Mucosa of descending colon (tissue), 3 donors: ENCODE data around the gene TMTC2. TPM values are rescaled to one million over a fixed set of nuclear protein-coding genes. Genes with fewer than 3 reads are reported as not detected.

Experiments used
- ATAC-seq: fragments of 200-7000 bp; cut with Tn5 transposase; one replicate; pipeline ENCODE4 v1.9.1; 2020; ENCODE audit warnings: mild to moderate bottlenecking, moderate library complexity
- DNase-seq, 3 donors: peaks; one replicate each; pipeline ENCODE4 v3.0.0-alpha.2; 2020
- H3K36me3 ChIP-seq: fragments of 200-600 bp; one replicate; pipeline ENCODE4 v1.8.0; 2021; ENCODE audit warnings: low read depth, mild to moderate bottlenecking
- H3K4me1 ChIP-seq: fragments of 200-600 bp; one replicate; pipeline ENCODE4 v1.8.0; 2021; ENCODE audit warnings: low read depth, mild to moderate bottlenecking
- H3K4me3 ChIP-seq: fragments of 200-600 bp; one replicate; pipeline ENCODE4 v1.8.0; 2021; ENCODE audit warnings: mild to moderate bottlenecking
- H3K9me3 ChIP-seq: fragments of 200-600 bp; one replicate; pipeline ENCODE4 v1.8.0; 2021; ENCODE audit warnings: mild to moderate bottlenecking
- intact Hi-C, 2 donors: fragments of 100-400 bp; cut with DNase I in 1 of 2; cut with micrococcal nuclease in 1 of 2; formaldehyde crosslinking; loops; one replicate each; pipeline versions ENCODE4 v1.11.0 to v1.11.1; 2022; cut with DNase I, micrococcal nuclease
- total RNA-seq, 3 donors: library from RNA; stranded (reverse); fragmentation: NEBNext Ultra II Directional in 2 of 3; extraction: Animal tissue kit (Norgen Biotek cat#: 25700) in 2 of 3; gene quantifications; one replicate each; pipeline versions ENCODE4 v1.2.1 to v1.2.4, GENCODE V29; 2021 to 2023
- TF ChIP-seq, protein P1 (sequence below): fragments of 200-600 bp; IDR thresholded peaks from one replicate; pipeline ENCODE4 v1.8.0; 2022; ENCODE audit warnings: antibody characterized with exemption, mild to moderate bottlenecking
- donor health status: DM: no; HTN: no; CAD: no; lungs with moderate emphysema.
- donor health status: DM: no; HTN: no; CAD: no.
- donor health status: DM: no; HTN: yes; CAD: no.

TMTC2 gene
- total RNA-seq, 3 donors from 2014 or later = 13.3 to 40.4 (median 14.6) TPM

GRCh38 chr12:82862069-82862841 lies 175.5 kb downstream of the TMTC2 start:
- intact Hi-C loops = no loop called here
- Histone ChIP-seq H3K9me3 (no peaks in the 10 kb centered on the region), H3K36me3 (no peaks in the 10 kb centered on the region), H3K4me3 (no peak overlapping the region), H3K4me1 (no peaks in the 10 kb centered on the region)
- TF ChIP-seq, protein P1, sequence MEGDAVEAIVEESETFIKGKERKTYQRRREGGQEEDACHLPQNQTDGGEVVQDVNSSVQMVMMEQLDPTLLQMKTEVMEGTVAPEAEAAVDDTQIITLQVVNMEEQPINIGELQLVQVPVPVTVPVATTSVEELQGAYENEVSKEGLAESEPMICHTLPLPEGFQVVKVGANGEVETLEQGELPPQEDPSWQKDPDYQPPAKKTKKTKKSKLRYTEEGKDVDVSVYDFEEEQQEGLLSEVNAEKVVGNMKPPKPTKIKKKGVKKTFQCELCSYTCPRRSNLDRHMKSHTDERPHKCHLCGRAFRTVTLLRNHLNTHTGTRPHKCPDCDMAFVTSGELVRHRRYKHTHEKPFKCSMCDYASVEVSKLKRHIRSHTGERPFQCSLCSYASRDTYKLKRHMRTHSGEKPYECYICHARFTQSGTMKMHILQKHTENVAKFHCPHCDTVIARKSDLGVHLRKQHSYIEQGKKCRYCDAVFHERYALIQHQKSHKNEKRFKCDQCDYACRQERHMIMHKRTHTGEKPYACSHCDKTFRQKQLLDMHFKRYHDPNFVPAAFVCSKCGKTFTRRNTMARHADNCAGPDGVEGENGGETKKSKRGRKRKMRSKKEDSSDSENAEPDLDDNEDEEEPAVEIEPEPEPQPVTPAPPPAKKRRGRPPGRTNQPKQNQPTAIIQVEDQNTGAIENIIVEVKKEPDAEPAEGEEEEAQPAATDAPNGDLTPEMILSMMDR = no peak
- DNase-seq = no peak
- ATAC-seq = no peak

- TF ChIP-seq, protein P1 = no peak
- ATAC-seq = no peak
- Histone ChIP-seq H3K4me1 (no peaks in the 10 kb centered on the region), H3K9me3 (no peaks in the 10 kb centered on the region), H3K4me3 (no peak overlapping the region), H3K36me3 (no peaks in the 10 kb centered on the region)
- intact Hi-C loops = no loop called here
- no peak for DNase-seq
These were observed 176.4 kb downstream of the TMTC2 start for GRCh38 chr12:82862876-82863649.

GRCh38 chr12:82866227-82866775 lies 179.6 kb downstream of the TMTC2 start:
- no peaks in the 10 kb centered on the region for H3K36me3 ChIP-seq
- ATAC-seq = no peak
- no peak for DNase-seq
- H3K4me1 ChIP-seq = no peaks in the 10 kb centered on the region
- no peaks in the 10 kb centered on the region for H3K9me3 ChIP-seq
- TF ChIP-seq, protein P1 = no peak
- H3K4me3 ChIP-seq = no peak overlapping the region
- intact Hi-C loops = no loop called here

DNA sequence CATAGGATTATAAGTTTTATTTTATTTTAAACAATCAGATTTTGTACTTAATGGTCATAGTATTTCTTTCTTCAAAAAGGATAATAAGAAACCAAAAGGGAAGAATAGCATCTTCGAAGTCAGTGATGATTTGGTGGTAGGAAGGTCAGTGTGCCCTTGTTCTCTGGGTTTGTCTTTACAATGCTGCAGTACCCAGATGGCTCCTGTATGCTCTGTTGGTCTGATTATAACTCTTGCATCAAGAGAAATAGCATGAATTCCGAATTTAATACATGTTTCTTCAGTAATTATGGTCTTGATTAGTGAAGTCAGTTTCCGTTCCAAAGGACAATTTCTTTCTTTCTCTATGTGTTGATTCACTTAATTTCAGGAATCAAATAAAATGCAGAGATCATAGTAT lies 180.2 kb downstream of the TMTC2 start:
- Histone ChIP-seq H3K36me3 (no peaks in the 10 kb centered on the region), H3K4me1 (no peaks in the 10 kb centered on the region), H3K4me3 (no peak overlapping the region), H3K9me3 (no peaks in the 10 kb centered on the region)
- intact Hi-C loops = no loop called here
- TF ChIP-seq, protein P1 = no peak
- no peak for ATAC-seq
- DNase-seq = no peak

GRCh38 chr12:82867762-82868500 lies 181.2 kb downstream of the TMTC2 start:
- Histone ChIP-seq H3K36me3 (no peaks in the 10 kb centered on the region), H3K9me3 (no peaks in the 10 kb centered on the region), H3K4me3 (no peak overlapping the region), H3K4me1 (no peaks in the 10 kb centered on the region)
- no peak for DNase-seq
- intact Hi-C loops = no loop called here
- ATAC-seq = no peak
- TF ChIP-seq, protein P1 = no peak
